ENCODE results near the gene PPWD1.
A peak's percentile ranks its signal among the peaks of the same experiment; 100 is the strongest.

Gene PPWD1

GRCh38 chr5:65562731-65563701, at the start of gene PPWD1, which contains the start of gene CENPK:
Gene PPWD1 (plus strand): TSS chr5:65563296. CDS start chr5:65563311, 15 bp downstream.
Gene CENPK (minus strand): TSS chr5:65563168. CDS start chr5:65554907, 8,261 bp downstream.
- Mint-ChIP-seq H3K36me3 (ENCODE audit: low read depth) (peaks cover 38% of the 10 kb centered on the region), H3K27ac (peak within 1 kb of the TSS; percentile 95), H3K27me3 (no peaks in the 10 kb centered on the region), H3K4me1 (ENCODE audit: low read depth) (peaks cover 46% of the 10 kb centered on the region), H3K9me3 (no peaks in the 10 kb centered on the region), H3K4me3 (peak within 1 kb of the TSS; percentile 91)

DNA sequence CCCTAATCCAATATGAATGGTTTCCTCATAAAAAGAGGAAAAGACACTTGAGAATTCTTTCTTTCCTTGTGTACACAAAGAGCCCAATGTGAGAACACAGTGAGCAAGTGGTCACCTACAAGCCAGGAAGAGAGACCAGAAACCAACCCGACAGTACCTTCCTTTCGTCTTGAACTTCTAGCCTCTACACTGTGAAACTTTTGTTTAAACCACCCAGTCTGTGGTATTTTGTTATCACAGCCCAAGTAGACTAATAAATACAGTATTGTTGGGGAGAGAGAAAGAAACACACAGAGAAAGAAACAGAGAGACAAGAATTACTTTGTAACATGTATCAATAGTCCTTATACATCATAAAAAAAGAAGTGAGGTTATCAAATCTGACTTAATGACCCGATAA, 37.4 kb upstream of the PPWD1 start:
- no peaks in the 10 kb centered on the region for H3K4me1 Mint-ChIP-seq (ENCODE audit: low read depth)
- no peaks in the 10 kb centered on the region for H3K27me3 Mint-ChIP-seq
- H3K36me3 Mint-ChIP-seq (ENCODE audit: low read depth): peaks cover 70% of the 10 kb centered on the region
- H3K4me3 Mint-ChIP-seq: no peak overlapping the region
- H3K27ac Mint-ChIP-seq: no peak overlapping the region
- no peaks in the 10 kb centered on the region for H3K9me3 Mint-ChIP-seq

DNA sequence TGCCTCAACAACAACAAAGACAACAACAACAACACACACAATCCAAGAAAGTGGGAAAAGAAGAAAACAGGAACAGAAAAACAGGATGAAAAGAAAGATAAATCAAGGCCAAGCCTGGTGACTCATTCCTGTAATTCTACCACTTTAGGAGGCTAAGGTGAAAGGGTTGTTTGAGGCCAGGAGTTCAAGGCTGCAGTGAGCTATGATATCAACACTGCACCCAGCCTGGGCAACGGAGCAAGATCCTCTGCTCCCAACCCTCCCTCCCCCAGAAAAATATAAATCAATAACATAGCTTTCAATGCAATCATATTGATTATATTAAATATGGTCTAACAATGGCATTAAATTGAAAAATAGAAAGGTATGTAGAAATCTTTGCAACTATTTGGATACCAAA, 32.2 kb upstream of the PPWD1 start:
- Mint-ChIP-seq H3K4me1 (ENCODE audit: low read depth) (no peaks in the 10 kb centered on the region), H3K36me3 (ENCODE audit: low read depth) (peaks cover 55% of the 10 kb centered on the region), H3K4me3 (no peak overlapping the region)

GRCh38 chr5:65535529-65535987, 27.5 kb upstream of the PPWD1 start:
- H3K27me3 Mint-ChIP-seq: no peaks in the 10 kb centered on the region
- no peaks in the 10 kb centered on the region for H3K9me3 Mint-ChIP-seq
- H3K27ac Mint-ChIP-seq: no peak overlapping the region

More for the DNA sequence above, 32.2 kb upstream of the PPWD1 start:
- no peak overlapping the region for H3K27ac Mint-ChIP-seq
- no peaks in the 10 kb centered on the region for H3K27me3 Mint-ChIP-seq
- H3K9me3 Mint-ChIP-seq: no peaks in the 10 kb centered on the region

GRCh38 chr5:65539827-65540226, 23.3 kb upstream of the PPWD1 start:
- H3K4me1 Mint-ChIP-seq (ENCODE audit: low read depth): no peaks in the 10 kb centered on the region
- no peaks in the 10 kb centered on the region for H3K9me3 Mint-ChIP-seq
- peaks cover 76% of the 10 kb centered on the region for H3K36me3 Mint-ChIP-seq (ENCODE audit: low read depth)

More at GRCh38 chr5:65535529-65535987, 27.5 kb upstream of the PPWD1 start:
- no peaks in the 10 kb centered on the region for H3K4me1 Mint-ChIP-seq (ENCODE audit: low read depth)
- no peak overlapping the region for H3K4me3 Mint-ChIP-seq
- peaks cover 57% of the 10 kb centered on the region for H3K36me3 Mint-ChIP-seq (ENCODE audit: low read depth)

DNA sequence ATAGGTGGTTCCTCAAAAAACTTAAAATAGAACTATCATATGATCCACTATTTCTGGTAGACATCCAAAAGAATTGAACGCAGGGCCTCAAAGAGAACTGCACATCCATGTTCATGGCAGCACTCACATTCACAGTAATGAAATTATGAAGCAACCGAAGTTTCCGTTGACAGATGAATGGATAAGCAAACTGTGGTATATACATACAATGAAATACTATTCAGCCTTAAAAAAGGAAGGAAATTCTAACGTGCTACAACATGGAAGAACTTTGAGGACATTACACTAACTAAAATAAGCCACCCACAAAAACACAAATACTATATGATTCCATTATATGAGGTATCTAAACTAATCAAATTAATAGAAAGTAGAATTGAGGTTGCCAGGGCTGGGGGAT, 18.6 kb upstream of the PPWD1 start:
- Mint-ChIP-seq H3K4me3 (no peak overlapping the region), H3K36me3 (ENCODE audit: low read depth) (peaks cover 92% of the 10 kb centered on the region), H3K27me3 (no peaks in the 10 kb centered on the region)

More at GRCh38 chr5:65539827-65540226, 23.3 kb upstream of the PPWD1 start:
- Mint-ChIP-seq H3K27ac (no peak overlapping the region), H3K4me3 (no peak overlapping the region), H3K27me3 (no peaks in the 10 kb centered on the region)

DNA sequence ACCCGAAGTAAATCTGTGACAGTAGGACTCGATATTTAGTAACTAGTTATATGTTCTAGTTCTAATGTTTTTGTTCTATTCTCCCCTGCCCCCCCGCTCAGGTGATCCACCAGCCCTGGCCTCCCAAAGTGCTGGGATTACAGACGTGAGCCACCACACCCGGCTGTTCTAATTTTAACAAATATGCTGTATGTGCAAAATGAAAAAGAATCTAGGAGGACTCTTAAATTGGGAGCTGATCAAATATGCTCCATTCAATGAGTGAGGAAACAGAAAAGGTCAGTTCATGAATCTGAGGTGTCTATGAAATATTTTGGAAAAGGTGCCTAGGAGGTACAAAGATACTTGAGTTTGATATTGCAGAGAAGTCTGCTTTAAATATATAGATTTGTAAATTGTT, 17.0 kb upstream of the PPWD1 start:
- Mint-ChIP-seq H3K4me3 (no peak overlapping the region), H3K27ac (no peak overlapping the region), H3K4me1 (ENCODE audit: low read depth) (no peaks in the 10 kb centered on the region), H3K9me3 (no peaks in the 10 kb centered on the region), H3K27me3 (no peaks in the 10 kb centered on the region), H3K36me3 (ENCODE audit: low read depth) (peaks cover 94% of the 10 kb centered on the region)

More for the DNA sequence above, 18.6 kb upstream of the PPWD1 start:
- H3K27ac Mint-ChIP-seq: no peak overlapping the region
- H3K9me3 Mint-ChIP-seq: no peaks in the 10 kb centered on the region
- no peaks in the 10 kb centered on the region for H3K4me1 Mint-ChIP-seq (ENCODE audit: low read depth)

GRCh38 chr5:65548281-65548680, 14.8 kb upstream of the PPWD1 start:
- Mint-ChIP-seq H3K36me3 (ENCODE audit: low read depth) (peaks cover 89% of the 10 kb centered on the region), H3K9me3 (no peaks in the 10 kb centered on the region), H3K4me3 (no peak overlapping the region), H3K4me1 (ENCODE audit: low read depth) (no peaks in the 10 kb centered on the region), H3K27me3 (no peaks in the 10 kb centered on the region), H3K27ac (no peak overlapping the region)

DNA sequence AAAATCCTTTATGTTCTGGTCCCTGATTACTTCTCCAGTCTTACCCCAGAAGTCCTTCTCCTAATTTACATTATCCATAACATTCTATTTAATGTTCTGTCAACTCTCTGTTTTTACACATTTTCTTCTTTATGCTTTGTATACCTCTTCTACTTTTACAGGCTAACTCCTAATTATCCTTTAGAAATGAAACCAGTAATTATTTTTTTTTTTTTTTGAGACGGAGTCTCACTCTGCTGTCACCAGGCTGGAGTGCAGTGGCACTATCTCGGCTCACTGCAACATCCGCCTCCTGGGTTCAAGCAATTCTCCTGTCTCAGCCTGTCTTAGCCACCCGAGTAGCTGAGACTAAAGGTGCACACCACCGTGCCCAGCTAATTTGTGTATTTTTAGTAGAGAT, 9.2 kb upstream of the PPWD1 start:
- Mint-ChIP-seq H3K27ac (no peak overlapping the region), H3K36me3 (ENCODE audit: low read depth) (peaks cover 83% of the 10 kb centered on the region), H3K27me3 (no peaks in the 10 kb centered on the region), H3K4me1 (ENCODE audit: low read depth) (no peaks in the 10 kb centered on the region), H3K9me3 (no peaks in the 10 kb centered on the region), H3K4me3 (no peak overlapping the region)

- Mint-ChIP-seq H3K4me1 (ENCODE audit: low read depth) (no peaks in the 10 kb centered on the region), H3K27ac (no peak overlapping the region), H3K9me3 (no peaks in the 10 kb centered on the region), H3K4me3 (no peak overlapping the region), H3K27me3 (no peaks in the 10 kb centered on the region), H3K36me3 (ENCODE audit: low read depth) (peaks cover 81% of the 10 kb centered on the region)
Measured at GRCh38 chr5:65555287-65555686, 7.8 kb upstream of the PPWD1 start.

GRCh38 chr5:65556181-65556580, 6.9 kb upstream of the PPWD1 start:
- no peak overlapping the region for H3K27ac Mint-ChIP-seq
- H3K36me3 Mint-ChIP-seq (ENCODE audit: low read depth): peaks cover 76% of the 10 kb centered on the region
- no peaks in the 10 kb centered on the region for H3K27me3 Mint-ChIP-seq
- no peaks in the 10 kb centered on the region for H3K9me3 Mint-ChIP-seq
- H3K4me1 Mint-ChIP-seq (ENCODE audit: low read depth): peaks cover 2% of the 10 kb centered on the region
- H3K4me3 Mint-ChIP-seq: no peak overlapping the region

- no peaks in the 10 kb centered on the region for H3K27me3 Mint-ChIP-seq
- H3K4me1 Mint-ChIP-seq (ENCODE audit: low read depth): peaks cover 7% of the 10 kb centered on the region
- H3K36me3 Mint-ChIP-seq (ENCODE audit: low read depth): peaks cover 76% of the 10 kb centered on the region
- no peak overlapping the region for H3K27ac Mint-ChIP-seq
- no peaks in the 10 kb centered on the region for H3K9me3 Mint-ChIP-seq
- H3K4me3 Mint-ChIP-seq: no peak overlapping the region
Measured at GRCh38 chr5:65556718-65557117, 6.4 kb upstream of the PPWD1 start.

DNA sequence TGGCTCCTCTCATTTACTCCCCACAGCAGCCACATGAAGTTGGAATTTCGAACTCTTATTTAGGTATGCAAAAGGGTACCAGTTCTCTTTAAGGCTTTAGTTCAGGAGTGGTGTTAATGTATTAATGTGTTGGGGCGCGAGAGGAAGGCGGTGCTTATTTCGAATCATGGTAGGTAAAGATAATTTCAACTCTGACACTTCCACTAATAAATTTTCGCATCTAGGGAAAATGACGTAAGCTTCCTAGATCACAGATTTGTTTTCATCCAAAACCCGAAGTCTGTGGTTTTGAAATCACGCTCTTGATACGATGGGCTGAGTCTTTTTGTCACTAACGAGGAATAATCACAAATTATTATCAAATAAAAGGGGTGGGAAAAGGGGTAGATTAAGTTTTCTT, 681 bp downstream of the PPWD1 start:
- Mint-ChIP-seq H3K27ac (peak overlapping the region; percentile 95), H3K27me3 (no peaks in the 10 kb centered on the region), H3K9me3 (no peaks in the 10 kb centered on the region), H3K4me3 (peak overlapping the region; percentile 91), H3K4me1 (ENCODE audit: low read depth) (peaks cover 49% of the 10 kb centered on the region), H3K36me3 (ENCODE audit: low read depth) (peaks cover 30% of the 10 kb centered on the region)

GRCh38 chr5:65566505-65566904, 3.4 kb downstream of the PPWD1 start:
- Mint-ChIP-seq H3K4me1 (ENCODE audit: low read depth) (peaks cover 44% of the 10 kb centered on the region), H3K4me3 (peak overlapping the region; percentile 17), H3K27ac (peak overlapping the region; percentile 56), H3K9me3 (no peaks in the 10 kb centered on the region), H3K27me3 (no peaks in the 10 kb centered on the region), H3K36me3 (ENCODE audit: low read depth) (peaks cover 18% of the 10 kb centered on the region)

- Mint-ChIP-seq H3K36me3 (ENCODE audit: low read depth) (peaks cover 44% of the 10 kb centered on the region), H3K9me3 (no peaks in the 10 kb centered on the region), H3K4me1 (ENCODE audit: low read depth) (peaks cover 29% of the 10 kb centered on the region), H3K27me3 (no peaks in the 10 kb centered on the region), H3K27ac (peak overlapping the region; percentile 24), H3K4me3 (no peak overlapping the region)
Measured at GRCh38 chr5:65570598-65571226, 7.6 kb downstream of the PPWD1 start.

Measured in stimulated activated naive CD8-positive, alpha-beta T cell treated with anti-CD3 and anti-CD28 coated beads, Interleukin-15, Interleukin-2, amounts not matched to agents 100 ng/mL and 50 ng/mL, for 24 hours (primary cell).